ENCODE results near the gene CDC42BPB.

DNA sequence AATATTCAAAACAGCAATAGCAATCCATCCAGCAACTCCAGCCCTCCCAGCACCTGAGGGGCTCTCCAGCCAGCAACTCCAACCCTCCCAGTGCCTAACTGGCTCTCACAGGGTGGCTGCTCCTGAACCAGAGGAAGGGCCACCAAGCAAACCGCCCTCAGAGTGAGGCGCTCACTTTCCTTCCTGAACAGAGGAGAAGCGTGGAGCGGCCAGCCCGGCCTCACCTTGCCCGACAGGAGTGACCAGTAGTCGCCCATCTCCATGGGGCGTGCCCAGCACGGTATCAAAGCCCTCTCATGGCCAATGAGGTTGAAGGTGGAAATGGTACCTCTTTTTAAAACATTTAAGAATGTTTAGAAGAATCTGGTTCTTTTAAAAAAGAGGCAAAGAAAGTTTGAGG is 27.4 kb downstream of the CDC42BPB start:
- TF ChIP-seq EZH2 (IDR thresholded peaks at IDR 0.05; ENCODE audit: borderline replicate concordance, low read depth, low read length, severe bottlenecking) = no peak
- TF ChIP-seq, protein P1, sequence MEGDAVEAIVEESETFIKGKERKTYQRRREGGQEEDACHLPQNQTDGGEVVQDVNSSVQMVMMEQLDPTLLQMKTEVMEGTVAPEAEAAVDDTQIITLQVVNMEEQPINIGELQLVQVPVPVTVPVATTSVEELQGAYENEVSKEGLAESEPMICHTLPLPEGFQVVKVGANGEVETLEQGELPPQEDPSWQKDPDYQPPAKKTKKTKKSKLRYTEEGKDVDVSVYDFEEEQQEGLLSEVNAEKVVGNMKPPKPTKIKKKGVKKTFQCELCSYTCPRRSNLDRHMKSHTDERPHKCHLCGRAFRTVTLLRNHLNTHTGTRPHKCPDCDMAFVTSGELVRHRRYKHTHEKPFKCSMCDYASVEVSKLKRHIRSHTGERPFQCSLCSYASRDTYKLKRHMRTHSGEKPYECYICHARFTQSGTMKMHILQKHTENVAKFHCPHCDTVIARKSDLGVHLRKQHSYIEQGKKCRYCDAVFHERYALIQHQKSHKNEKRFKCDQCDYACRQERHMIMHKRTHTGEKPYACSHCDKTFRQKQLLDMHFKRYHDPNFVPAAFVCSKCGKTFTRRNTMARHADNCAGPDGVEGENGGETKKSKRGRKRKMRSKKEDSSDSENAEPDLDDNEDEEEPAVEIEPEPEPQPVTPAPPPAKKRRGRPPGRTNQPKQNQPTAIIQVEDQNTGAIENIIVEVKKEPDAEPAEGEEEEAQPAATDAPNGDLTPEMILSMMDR (IDR thresholded peaks at IDR 0.05; ENCODE audit: borderline replicate concordance, extremely low read depth, low read length, poor library complexity, severe bottlenecking) = no peak

All from DND-41 (cell line).